ENCODE results near the gene FAHD2A. TPM values are rescaled to one million over a fixed set of nuclear protein-coding genes. Genes with fewer than 3 reads are reported as not detected.
A peak's percentile ranks its signal among the peaks of the same experiment; 100 is the strongest.

Gene FAHD2A
- total RNA-seq, 2 experiments from 2014 or later, result 26.5 to 27.5 TPM

GRCh38 chr2:95379371-95379831, 23.1 kb upstream of the FAHD2A start:
- no peak for TF ChIP-seq CTCF (IDR thresholded peaks at IDR 0.05)
- Mint-ChIP-seq H3K4me3 (no peak overlapping the region), H3K27me3 (peaks cover 10% of the 10 kb centered on the region), H3K4me1 (ENCODE audit: low read depth) (no peaks in the 10 kb centered on the region), H3K36me3 (ENCODE audit: low read depth) (no peaks in the 10 kb centered on the region), H3K9me3 (no peaks in the 10 kb centered on the region), H3K27ac (no peak overlapping the region)
- Histone ChIP-seq H3K4me1 (ENCODE audit: insufficient read depth, low read length) (peaks cover 6% of the 10 kb centered on the region), H3K36me3 (ENCODE audit: insufficient read depth, low read length) (no peaks in the 10 kb centered on the region), H3K27me3 (ENCODE audit: control insufficient read depth in 1 of 2, insufficient read depth in 2 of 2, low read length in 2 of 2) (peaks cover 0 to 10% of the 10 kb centered on the region in 2 experiments), H3K9me3 (ENCODE audit: control insufficient read depth in 1 of 2, insufficient read depth in 1 of 2, low read length in 2 of 2) (peaks cover 0 to 2% of the 10 kb centered on the region in 2 experiments), H3K27ac (ENCODE audit: low read depth in 1 of 2, low read length in 2 of 2) (no peak overlapping the region), H3K4me3 (ENCODE audit: low read length) (no peak overlapping the region)
- CTCF ChIA-PET, result no interaction called here
- intact Hi-C loops (cut with DNase I, micrococcal nuclease), result no loop called here
- DNase-seq, result peak in 2 of 14 experiments; percentile 5 to 12
- no peak for ATAC-seq (ENCODE audit: poor library complexity)
- POLR2A ChIA-PET, result no interaction called here

- no peaks in the 10 kb centered on the region for H3K9me3 Mint-ChIP-seq
- H3K4me1 ChIP-seq (ENCODE audit: insufficient read depth, low read length), result no peaks in the 10 kb centered on the region
- intact Hi-C loops (cut with DNase I, micrococcal nuclease), result no loop called here
- no peak overlapping the region for H3K27ac ChIP-seq (ENCODE audit: low read depth in 1 of 2, low read length in 2 of 2)
- H3K4me3 ChIP-seq (ENCODE audit: low read length), result no peak overlapping the region
- TF ChIP-seq CTCF (IDR thresholded peaks at IDR 0.05), result no peak
- H3K27me3 ChIP-seq (ENCODE audit: control insufficient read depth in 1 of 2, insufficient read depth in 2 of 2, low read length in 2 of 2), result peaks cover 0 to 10% of the 10 kb centered on the region in 2 experiments
- ATAC-seq (ENCODE audit: poor library complexity), result no peak
- H3K36me3 Mint-ChIP-seq (ENCODE audit: low read depth), result no peaks in the 10 kb centered on the region
- H3K36me3 ChIP-seq (ENCODE audit: insufficient read depth, low read length), result no peaks in the 10 kb centered on the region
- CTCF ChIA-PET, result no interaction called here
- H3K4me1 Mint-ChIP-seq (ENCODE audit: low read depth), result no peaks in the 10 kb centered on the region
- no peak overlapping the region for H3K27ac Mint-ChIP-seq
- POLR2A ChIA-PET, result no interaction called here
- peaks cover 4% of the 10 kb centered on the region for H3K27me3 Mint-ChIP-seq
- H3K4me3 Mint-ChIP-seq, result no peak overlapping the region
- no peaks in the 10 kb centered on the region for H3K9me3 ChIP-seq (ENCODE audit: control insufficient read depth in 1 of 2, insufficient read depth in 1 of 2, low read length in 2 of 2)
- DNase-seq, result no peak
Observed at GRCh38 chr2:95380280-95380679, 22.2 kb upstream of the FAHD2A start.

- Histone ChIP-seq H3K36me3 (ENCODE audit: insufficient read depth, low read length) (no peaks in the 10 kb centered on the region), H3K4me1 (ENCODE audit: insufficient read depth, low read length) (no peaks in the 10 kb centered on the region), H3K4me3 (ENCODE audit: low read length) (no peak overlapping the region), H3K9me3 (ENCODE audit: control insufficient read depth in 1 of 2, insufficient read depth in 1 of 2, low read length in 2 of 2) (no peaks in the 10 kb centered on the region), H3K27me3 (ENCODE audit: control insufficient read depth in 1 of 2, insufficient read depth in 2 of 2, low read length in 2 of 2) (peaks cover 0 to 6% of the 10 kb centered on the region in 2 experiments), H3K27ac (ENCODE audit: low read depth in 1 of 2, low read length in 2 of 2) (no peak overlapping the region)
- intact Hi-C loops (cut with DNase I, micrococcal nuclease), result no loop called here
- no peak for TF ChIP-seq CTCF (IDR thresholded peaks at IDR 0.05)
- H3K36me3 Mint-ChIP-seq (ENCODE audit: low read depth), result no peaks in the 10 kb centered on the region
- no peaks in the 10 kb centered on the region for H3K9me3 Mint-ChIP-seq
- no peaks in the 10 kb centered on the region for H3K4me1 Mint-ChIP-seq (ENCODE audit: low read depth)
- POLR2A ChIA-PET, result no interaction called here
- CTCF ChIA-PET, result no interaction called here
- ATAC-seq (ENCODE audit: poor library complexity), result no peak
- no peak overlapping the region for H3K4me3 Mint-ChIP-seq
- H3K27me3 Mint-ChIP-seq, result peaks cover 4% of the 10 kb centered on the region
- no peak for DNase-seq
- no peak overlapping the region for H3K27ac Mint-ChIP-seq
Observed at GRCh38 chr2:95380731-95381130, 21.8 kb upstream of the FAHD2A start.

Data from CD4-positive, alpha-beta T cell (primary cell).